Activated T-helper 1 cell treated with anti-CD3 and anti-CD28 coated beads, Interleukin-12 subunit alpha, Interleukin-12 subunit beta, Interleukin-2, Interleukin-4 antibody, amounts not matched to agents 30 ng/mL and 10 ng/mL and 1 ng/mL, durations not matched to agents 14 hours and 24 hours and 36 hours (primary cell): ENCODE data around the gene IL26. TPM values are rescaled to one million over a fixed set of nuclear protein-coding genes. Genes with fewer than 3 reads are reported as not detected.
A peak's percentile ranks its signal among the peaks of the same experiment; 100 is the strongest.

ENCODE experiments used
- DNase-seq: peaks from one replicate; pipeline ENCODE4 v3.0.0; 2021; ENCODE audit warnings: low spot score
- H3K27ac Mint-ChIP-seq: one replicate; pipeline ENCODE4 v1.8.0; 2021; ENCODE audit warnings: mild to moderate bottlenecking, mixed read lengths
- H3K27me3 Mint-ChIP-seq: one replicate; pipeline ENCODE4 v1.8.0; 2022; ENCODE audit warnings: mild to moderate bottlenecking, moderate library complexity, mixed read lengths; ENCODE audit not compliant: insufficient read depth
- H3K36me3 Mint-ChIP-seq: one replicate; pipeline ENCODE4 v1.8.0; 2021; ENCODE audit warnings: low read depth, mixed read lengths
- H3K4me1 Mint-ChIP-seq: one replicate; pipeline ENCODE4 v1.8.0; 2021; ENCODE audit warnings: low read depth, mixed read lengths
- H3K4me3 Mint-ChIP-seq: one replicate; pipeline ENCODE4 v1.8.0; 2021; ENCODE audit warnings: mild to moderate bottlenecking, moderate library complexity, mixed read lengths
- H3K9me3 Mint-ChIP-seq: one replicate; pipeline ENCODE4 v1.8.0; 2021; ENCODE audit warnings: mixed read lengths
- intact Hi-C: fragments of 100-400 bp; cut with micrococcal nuclease; formaldehyde crosslinking; loops from one replicate; pipeline ENCODE4 v1.15.1; 2024
- total RNA-seq: library from RNA; stranded (reverse); gene quantifications from 2 replicates; pipeline ENCODE4 v1.2.3, GENCODE V29; 2022

Gene IL26, protein sequence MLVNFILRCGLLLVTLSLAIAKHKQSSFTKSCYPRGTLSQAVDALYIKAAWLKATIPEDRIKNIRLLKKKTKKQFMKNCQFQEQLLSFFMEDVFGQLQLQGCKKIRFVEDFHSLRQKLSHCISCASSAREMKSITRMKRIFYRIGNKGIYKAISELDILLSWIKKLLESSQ
- total RNA-seq = 6.9 and 8.1 TPM in 2 replicates

DNA sequence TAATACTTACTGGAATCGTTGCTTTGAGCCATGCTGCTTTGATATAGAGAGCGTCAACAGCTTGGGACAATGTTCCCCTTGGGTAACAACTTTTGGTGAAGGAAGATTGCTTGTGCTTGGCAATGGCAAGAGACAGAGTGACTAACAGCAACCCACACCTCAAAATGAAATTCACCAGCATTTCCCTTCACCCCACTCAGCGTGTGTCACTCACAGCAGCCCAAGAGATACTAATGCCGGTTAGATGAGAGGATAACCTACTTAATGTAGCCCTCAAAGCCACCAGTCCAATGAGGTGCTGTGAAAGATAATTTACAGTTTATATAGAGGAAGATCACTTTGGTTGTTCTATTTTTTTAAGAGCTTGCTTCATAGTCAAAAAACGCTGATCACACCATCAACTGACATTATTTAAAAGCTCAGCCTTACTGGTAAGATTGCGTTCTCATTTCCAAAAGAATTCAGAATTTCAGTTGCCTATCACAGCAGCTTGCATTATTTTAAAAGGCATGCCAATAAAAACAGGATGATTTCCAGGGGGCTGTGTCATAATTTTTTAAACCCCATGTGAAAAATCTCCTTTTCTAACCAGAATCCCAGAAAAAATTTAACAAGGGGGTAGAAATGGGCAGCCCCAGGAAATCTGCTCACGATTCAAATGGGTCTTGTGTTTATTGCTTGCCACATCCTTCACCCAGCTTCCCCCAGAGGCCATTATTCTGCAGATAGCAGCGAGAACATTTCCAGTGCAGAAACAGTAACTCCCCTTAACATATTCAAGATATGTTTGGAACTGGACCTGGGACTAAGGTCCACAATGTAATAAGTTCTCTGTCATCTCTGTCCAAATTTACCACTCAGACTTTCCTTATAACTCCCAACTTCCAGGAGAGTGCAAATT, at the start of gene IL26:
Gene IL26, minus strand, starts transcription at position 235 of the 901 bp plus-strand sequence. Its CDS starts 54 bp downstream, at position 181.
- DNase-seq = no peak
- Mint-ChIP-seq H3K4me1 (peaks cover 68% of the 10 kb centered on the region), H3K36me3 (peaks cover 6% of the 10 kb centered on the region), H3K27me3 (no peaks in the 10 kb centered on the region), H3K9me3 (no peaks in the 10 kb centered on the region), H3K4me3 (peak within 1 kb of the TSS; percentile 68), H3K27ac (peak within 1 kb of the TSS; percentile 45)
- intact Hi-C loops = loop anchor here (1.0 to 10.0 kb wide), 3 partner anchors 8 to 871 kb away; no protein-coding TSS in a partner anchor

- no peak for DNase-seq
- H3K27ac Mint-ChIP-seq = no peak overlapping the region
- peaks cover 3% of the 10 kb centered on the region for H3K36me3 Mint-ChIP-seq
- no peak overlapping the region for H3K4me3 Mint-ChIP-seq
- no peaks in the 10 kb centered on the region for H3K27me3 Mint-ChIP-seq
- intact Hi-C loops = loop anchor here (10.0 kb wide), 1 partner anchor 578 kb away; no protein-coding TSS in a partner anchor
- H3K9me3 Mint-ChIP-seq = no peaks in the 10 kb centered on the region
- peaks cover 46% of the 10 kb centered on the region for H3K4me1 Mint-ChIP-seq
Observed at GRCh38 chr12:68272732-68273131, 47.1 kb upstream of the IL26 start.

- Mint-ChIP-seq H3K4me1 (peaks cover 48% of the 10 kb centered on the region), H3K4me3 (no peak overlapping the region), H3K27me3 (no peaks in the 10 kb centered on the region), H3K27ac (no peak overlapping the region), H3K36me3 (peaks cover 6% of the 10 kb centered on the region), H3K9me3 (no peaks in the 10 kb centered on the region)
- intact Hi-C loops = loop anchor here (10.0 kb wide), 1 partner anchor 577 kb away; no protein-coding TSS in a partner anchor
- no peak for DNase-seq
Observed at GRCh38 chr12:68271346-68271745, 45.7 kb upstream of the IL26 start.

GRCh38 chr12:68270358-68270757, 44.7 kb upstream of the IL26 start:
- Mint-ChIP-seq H3K9me3 (peaks cover 3% of the 10 kb centered on the region), H3K4me3 (no peak overlapping the region), H3K4me1 (peaks cover 49% of the 10 kb centered on the region), H3K36me3 (peaks cover 6% of the 10 kb centered on the region), H3K27me3 (no peaks in the 10 kb centered on the region), H3K27ac (peak overlapping the region; percentile 85)
- DNase-seq = no peak
- intact Hi-C loops = loop anchor here (10.0 kb wide), 1 partner anchor 576 kb away; no protein-coding TSS in a partner anchor

- intact Hi-C loops = loop anchor here (2.0 to 10.0 kb wide), 2 partner anchors 149 to 575 kb away; no protein-coding TSS in a partner anchor
- no peak for DNase-seq
- peak overlapping the region; percentile 6 for H3K4me3 Mint-ChIP-seq
Observed at GRCh38 chr12:68269779-68270178, 44.2 kb upstream of the IL26 start.

DNA sequence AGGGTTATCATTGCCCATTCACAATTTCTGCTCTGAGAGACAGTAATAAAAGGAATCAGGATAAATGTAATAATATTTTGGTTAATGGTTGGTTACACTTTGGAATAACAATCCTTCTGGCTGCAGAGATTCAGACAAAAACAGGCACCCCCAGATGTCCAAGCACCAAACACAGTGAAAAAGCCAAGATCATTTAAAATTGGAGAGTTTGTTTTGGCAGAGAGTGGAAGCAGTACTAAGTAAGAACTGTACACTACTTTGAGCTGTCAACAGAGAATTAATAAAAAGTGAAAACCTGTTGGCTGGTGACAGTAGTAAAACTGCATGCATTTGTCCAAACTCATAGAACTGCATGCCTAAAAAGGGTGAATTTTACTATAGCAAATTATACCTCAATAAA, 43.4 kb upstream of the IL26 start:
- no peak for DNase-seq
- H3K27me3 Mint-ChIP-seq = peaks cover 4% of the 10 kb centered on the region
- H3K36me3 Mint-ChIP-seq = peaks cover 11% of the 10 kb centered on the region
- H3K27ac Mint-ChIP-seq = peak overlapping the region; percentile 36
- intact Hi-C loops = loop anchor here (1.0 to 2.0 kb wide), 3 partner anchors 8 to 148 kb away; no protein-coding TSS in a partner anchor
- no peak overlapping the region for H3K4me3 Mint-ChIP-seq
- H3K4me1 Mint-ChIP-seq = peaks cover 63% of the 10 kb centered on the region
- peaks cover 3% of the 10 kb centered on the region for H3K9me3 Mint-ChIP-seq

More at GRCh38 chr12:68269779-68270178, 44.2 kb upstream of the IL26 start:
- Mint-ChIP-seq H3K4me1 (peaks cover 55% of the 10 kb centered on the region), H3K27ac (peak overlapping the region; percentile 85), H3K36me3 (peaks cover 10% of the 10 kb centered on the region), H3K9me3 (peaks cover 3% of the 10 kb centered on the region), H3K27me3 (no peaks in the 10 kb centered on the region)

- H3K9me3 Mint-ChIP-seq = peaks cover 3% of the 10 kb centered on the region
- peak overlapping the region; percentile 51 for H3K4me3 Mint-ChIP-seq
- intact Hi-C loops = loop anchor here (1.0 to 2.0 kb wide), 3 partner anchors 9 to 147 kb away; no protein-coding TSS in a partner anchor
- peaks cover 11% of the 10 kb centered on the region for H3K36me3 Mint-ChIP-seq
- peak overlapping the region; percentile 84 for H3K27ac Mint-ChIP-seq
- peak; percentile 24 for DNase-seq
- H3K27me3 Mint-ChIP-seq = peaks cover 4% of the 10 kb centered on the region
- peaks cover 71% of the 10 kb centered on the region for H3K4me1 Mint-ChIP-seq
Observed at GRCh38 chr12:68267892-68268396, 42.3 kb upstream of the IL26 start.

- Mint-ChIP-seq H3K4me3 (peak overlapping the region; percentile 16), H3K27me3 (peaks cover 4% of the 10 kb centered on the region), H3K4me1 (peaks cover 92% of the 10 kb centered on the region), H3K9me3 (peaks cover 3% of the 10 kb centered on the region), H3K36me3 (peaks cover 8% of the 10 kb centered on the region), H3K27ac (peak overlapping the region; percentile 70)
- intact Hi-C loops = no loop called here
- DNase-seq = no peak
Observed at GRCh38 chr12:68264857-68265256, 39.2 kb upstream of the IL26 start.

GRCh38 chr12:68264158-68264855, 38.7 kb upstream of the IL26 start:
- Mint-ChIP-seq H3K4me1 (peaks cover 92% of the 10 kb centered on the region), H3K9me3 (peaks cover 3% of the 10 kb centered on the region), H3K27ac (no peak overlapping the region), H3K27me3 (peaks cover 4% of the 10 kb centered on the region), H3K36me3 (peaks cover 8% of the 10 kb centered on the region), H3K4me3 (no peak overlapping the region)
- no peak for DNase-seq
- intact Hi-C loops = no loop called here

- H3K9me3 Mint-ChIP-seq = peaks cover 3% of the 10 kb centered on the region
- H3K4me3 Mint-ChIP-seq = no peak overlapping the region
- peaks cover 8% of the 10 kb centered on the region for H3K27me3 Mint-ChIP-seq
- peaks cover 91% of the 10 kb centered on the region for H3K4me1 Mint-ChIP-seq
- peaks cover 8% of the 10 kb centered on the region for H3K36me3 Mint-ChIP-seq
- intact Hi-C loops = loop anchor here (2.0 kb wide), 1 partner anchor 53 kb away; no protein-coding TSS in a partner anchor
- DNase-seq = no peak
- no peak overlapping the region for H3K27ac Mint-ChIP-seq
Observed at GRCh38 chr12:68263366-68263765, 37.8 kb upstream of the IL26 start.

- Mint-ChIP-seq H3K27ac (peak overlapping the region; percentile 49), H3K27me3 (peaks cover 11% of the 10 kb centered on the region), H3K4me1 (peaks cover 89% of the 10 kb centered on the region)
Observed at GRCh38 chr12:68261896-68262295, 36.3 kb upstream of the IL26 start.

GRCh38 chr12:68260153-68260552, 34.5 kb upstream of the IL26 start:
- H3K27me3 Mint-ChIP-seq = peaks cover 14% of the 10 kb centered on the region
- no peak overlapping the region for H3K4me3 Mint-ChIP-seq
- intact Hi-C loops = no loop called here
- peaks cover 75% of the 10 kb centered on the region for H3K4me1 Mint-ChIP-seq
- DNase-seq = no peak
- peaks cover 7% of the 10 kb centered on the region for H3K36me3 Mint-ChIP-seq
- no peaks in the 10 kb centered on the region for H3K9me3 Mint-ChIP-seq
- H3K27ac Mint-ChIP-seq = no peak overlapping the region

More at GRCh38 chr12:68261896-68262295, 36.3 kb upstream of the IL26 start:
- no peak for DNase-seq
- Mint-ChIP-seq H3K36me3 (peaks cover 10% of the 10 kb centered on the region), H3K9me3 (peaks cover 3% of the 10 kb centered on the region), H3K4me3 (peak overlapping the region; percentile 19)
- intact Hi-C loops = loop anchor here (1.0 to 2.0 kb wide), 2 partner anchors 55 to 111 kb away; no protein-coding TSS in a partner anchor
